Right lobe of liver (tissue), 4 donors: ENCODE data around the gene ZNF562.

Experiments
- POLR2A ChIP-seq: fragments of 450-650 bp; IDR thresholded peaks from one replicate; pipeline ENCODE4 v1.6.1; 2017; ENCODE audit warnings: antibody characterized with exemption, mild to moderate bottlenecking
- TF ChIP-seq, protein P1 (sequence below), 4 donors: fragments of 200-600 bp in 3 of 4; fragments of 450-650 bp in 1 of 4; IDR thresholded peaks; one replicate each; pipeline versions ENCODE4 v1.5.1 to v1.8.0; 2016 to 2022; ENCODE audit warnings: antibody characterized with exemption in 4 of 4, mild to moderate bottlenecking in 2 of 4
- donor health status: DM: no; HTN: no; CAD: no.
- donor health status: DM: no; HTN: no; CAD: no.
- donor health status: DM: no; HTN: yes; CAD: no.

- no peak for TF ChIP-seq POLR2A
- TF ChIP-seq, protein P1, sequence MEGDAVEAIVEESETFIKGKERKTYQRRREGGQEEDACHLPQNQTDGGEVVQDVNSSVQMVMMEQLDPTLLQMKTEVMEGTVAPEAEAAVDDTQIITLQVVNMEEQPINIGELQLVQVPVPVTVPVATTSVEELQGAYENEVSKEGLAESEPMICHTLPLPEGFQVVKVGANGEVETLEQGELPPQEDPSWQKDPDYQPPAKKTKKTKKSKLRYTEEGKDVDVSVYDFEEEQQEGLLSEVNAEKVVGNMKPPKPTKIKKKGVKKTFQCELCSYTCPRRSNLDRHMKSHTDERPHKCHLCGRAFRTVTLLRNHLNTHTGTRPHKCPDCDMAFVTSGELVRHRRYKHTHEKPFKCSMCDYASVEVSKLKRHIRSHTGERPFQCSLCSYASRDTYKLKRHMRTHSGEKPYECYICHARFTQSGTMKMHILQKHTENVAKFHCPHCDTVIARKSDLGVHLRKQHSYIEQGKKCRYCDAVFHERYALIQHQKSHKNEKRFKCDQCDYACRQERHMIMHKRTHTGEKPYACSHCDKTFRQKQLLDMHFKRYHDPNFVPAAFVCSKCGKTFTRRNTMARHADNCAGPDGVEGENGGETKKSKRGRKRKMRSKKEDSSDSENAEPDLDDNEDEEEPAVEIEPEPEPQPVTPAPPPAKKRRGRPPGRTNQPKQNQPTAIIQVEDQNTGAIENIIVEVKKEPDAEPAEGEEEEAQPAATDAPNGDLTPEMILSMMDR (IDR thresholded peaks at IDR 0.05) = no peak
These were observed 27.3 kb upstream of the ZNF562 start for GRCh38 chr19:9702186-9702585.
